Upper lobe of left lung (tissue), 6 donors: Measurements from ENCODE around the gene NAV2. TPM values are rescaled to one million over a fixed set of nuclear protein-coding genes. Genes with fewer than 3 reads are reported as not detected.

Experiments used
- ATAC-seq, 2 donors: fragments of 200-7000 bp; cut with Tn5 transposase; one replicate each; pipeline ENCODE4 v1.9.1; 2022; ENCODE audit warnings: mild to moderate bottlenecking in 2 of 2, moderate library complexity in 2 of 2; ENCODE audit not compliant: low FRiP score in 2 of 2
- DNase-seq, 2 donors: peaks; one replicate each; pipeline ENCODE4 v3.0.0-alpha.2; 2019 to 2020
- H3K27ac ChIP-seq, 4 donors: fragments of 200-600 bp; sonication (generic); one replicate each; pipeline ENCODE4 v1.5.1; 2016 to 2019
- H3K27me3 ChIP-seq, 4 donors: fragments of 200-600 bp; sonication (generic); one replicate each; pipeline ENCODE4 v1.5.1; 2017 to 2019
- H3K36me3 ChIP-seq, 4 donors: fragments of 200-600 bp; sonication (generic); one replicate each; pipeline ENCODE4 v1.5.1; 2016 to 2019
- H3K4me1 ChIP-seq, 4 donors: fragments of 200-600 bp; sonication (generic); one replicate each; pipeline ENCODE4 v1.5.1; 2018 to 2019
- H3K4me3 ChIP-seq, 4 donors: fragments of 200-600 bp; sonication (generic); one replicate each; pipeline ENCODE4 v1.5.1; 2017 to 2019; ENCODE audit warnings: mild to moderate bottlenecking in 2 of 4, moderate library complexity in 1 of 4
- H3K9me3 ChIP-seq, 4 donors: fragments of 200-600 bp; sonication (generic); one replicate each; pipeline ENCODE4 v1.5.1; 2018 to 2019
- EP300 ChIP-seq, 4 donors: sonication (generic); formaldehyde crosslinking; IDR thresholded peaks; one replicate each; pipeline ENCODE4 v1.5.1; 2017; ENCODE audit warnings: antibody characterized with exemption in 4 of 4, control low read depth in 2 of 4
- POLR2A ChIP-seq, 4 donors: fragments of 450-650 bp; IDR thresholded peaks; one replicate each; pipeline ENCODE4 v1.5.1; 2016 to 2017; ENCODE audit warnings: antibody characterized with exemption in 4 of 4, mild to moderate bottlenecking in 2 of 4
- POLR2AphosphoS5 ChIP-seq, 2 donors: sonication (generic); formaldehyde crosslinking; IDR thresholded peaks; one replicate each; pipeline ENCODE4 v1.5.1; 2017; ENCODE audit warnings: antibody characterized with exemption in 2 of 2
- WGBS, 2 donors: methylation state at CpG; one replicate each; pipeline ENCODE4 v1.1.5; 2017 to 2018; 5-methylcytosine and 5-hydroxymethylcytosine counted together
- total RNA-seq, 6 donors: library from RNA; depleted of rRNA in 4 of 6; stranded (reverse); fragments of >200 nt in 4 of 6; gene quantifications; one replicate each; pipeline versions ENCODE4 v1.1.0 to v1.2.1, GENCODE V29; 2016 to 2021
- TF ChIP-seq, protein P1 (sequence below), 6 experiments: fragments of 450-650 bp in 4 of 6; fragments of 200-600 bp in 2 of 6; sonication (generic) in 2 of 6; IDR thresholded peaks; one replicate each; pipeline ENCODE4 v1.5.1; 2016 to 2019; ENCODE audit warnings: antibody characterized with exemption in 6 of 6
- donor health status: DM: no; HTN: no; CAD: no; lungs with moderate emphysema.
- donor health status: DM: no; HTN: yes; CAD: no; lungs with severe emphysema.

The NAV2 gene
- total RNA-seq, 6 donors from 2014 or later, result 40.5 to 61.4 (median 52.3) TPM

DNA sequence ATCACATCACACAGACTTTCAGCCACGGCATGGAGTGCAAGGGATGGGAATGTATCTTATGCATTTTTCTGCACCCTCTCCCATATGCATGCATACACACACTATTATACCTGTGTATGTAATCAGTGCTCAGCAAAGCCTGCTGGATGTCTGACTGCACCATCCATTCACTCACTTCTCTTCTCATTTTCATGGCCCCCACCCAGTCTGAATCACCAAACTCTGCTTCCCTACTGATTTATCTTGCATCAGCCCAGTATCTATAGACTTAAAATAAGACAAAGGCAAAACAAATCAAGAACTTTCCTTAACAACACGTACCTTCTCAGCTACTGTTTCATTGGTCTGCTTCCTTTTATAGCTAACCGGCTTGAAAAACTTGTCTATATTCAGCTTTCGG is 426.1 kb downstream of the NAV2 start:
- DNase-seq, result no peak
- no peak for ATAC-seq
- TF ChIP-seq POLR2AphosphoS5 (IDR thresholded peaks at IDR 0.05), result no peak
- TF ChIP-seq EP300 (IDR thresholded peaks at IDR 0.05), result no peak
- TF ChIP-seq, protein P1, sequence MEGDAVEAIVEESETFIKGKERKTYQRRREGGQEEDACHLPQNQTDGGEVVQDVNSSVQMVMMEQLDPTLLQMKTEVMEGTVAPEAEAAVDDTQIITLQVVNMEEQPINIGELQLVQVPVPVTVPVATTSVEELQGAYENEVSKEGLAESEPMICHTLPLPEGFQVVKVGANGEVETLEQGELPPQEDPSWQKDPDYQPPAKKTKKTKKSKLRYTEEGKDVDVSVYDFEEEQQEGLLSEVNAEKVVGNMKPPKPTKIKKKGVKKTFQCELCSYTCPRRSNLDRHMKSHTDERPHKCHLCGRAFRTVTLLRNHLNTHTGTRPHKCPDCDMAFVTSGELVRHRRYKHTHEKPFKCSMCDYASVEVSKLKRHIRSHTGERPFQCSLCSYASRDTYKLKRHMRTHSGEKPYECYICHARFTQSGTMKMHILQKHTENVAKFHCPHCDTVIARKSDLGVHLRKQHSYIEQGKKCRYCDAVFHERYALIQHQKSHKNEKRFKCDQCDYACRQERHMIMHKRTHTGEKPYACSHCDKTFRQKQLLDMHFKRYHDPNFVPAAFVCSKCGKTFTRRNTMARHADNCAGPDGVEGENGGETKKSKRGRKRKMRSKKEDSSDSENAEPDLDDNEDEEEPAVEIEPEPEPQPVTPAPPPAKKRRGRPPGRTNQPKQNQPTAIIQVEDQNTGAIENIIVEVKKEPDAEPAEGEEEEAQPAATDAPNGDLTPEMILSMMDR (IDR thresholded peaks at IDR 0.05), result no peak
- no peak for TF ChIP-seq POLR2A (IDR thresholded peaks at IDR 0.05)

DNA sequence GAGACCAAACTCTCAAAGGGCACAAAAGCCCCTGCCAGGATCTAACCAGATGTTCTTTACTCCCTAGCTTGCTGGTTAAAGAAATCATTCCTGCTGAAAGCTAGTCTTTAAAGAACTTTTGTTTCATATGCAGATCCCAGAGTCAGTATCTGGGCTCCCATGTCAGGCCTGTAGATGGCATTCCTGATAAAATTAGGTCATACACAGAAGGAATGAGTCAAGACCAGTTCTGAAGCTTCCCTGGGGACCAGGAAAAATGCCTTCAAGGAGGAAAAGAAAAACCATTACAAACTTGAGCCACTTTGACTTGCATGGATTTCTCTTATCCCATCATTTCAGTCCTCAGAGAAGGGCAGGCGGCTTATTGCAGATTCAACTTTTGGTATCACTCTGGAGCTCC is 441.7 kb downstream of the NAV2 start:
- 76 to 93% methylated on average over 1 of the region's 1 CpG for WGBS, 2 donors
- TF ChIP-seq POLR2AphosphoS5 (IDR thresholded peaks at IDR 0.05) (no peak), POLR2A (IDR thresholded peaks at IDR 0.05) (no peak), EP300 (IDR thresholded peaks at IDR 0.05) (no peak)
- TF ChIP-seq, protein P1 (IDR thresholded peaks at IDR 0.05), result no peak
- ATAC-seq, result no peak

More for the DNA sequence above, 426.1 kb downstream of the NAV2 start:
- Histone ChIP-seq H3K4me3 (no peak overlapping the region), H3K27ac (no peak overlapping the region), H3K27me3 (no peaks in the 10 kb centered on the region), H3K4me1 (no peaks in the 10 kb centered on the region), H3K9me3 (no peaks in the 10 kb centered on the region), H3K36me3 (no peaks in the 10 kb centered on the region)
- 80 to 82% methylated on average over 4 of the region's 4 CpGs for WGBS, 2 donors

DNA sequence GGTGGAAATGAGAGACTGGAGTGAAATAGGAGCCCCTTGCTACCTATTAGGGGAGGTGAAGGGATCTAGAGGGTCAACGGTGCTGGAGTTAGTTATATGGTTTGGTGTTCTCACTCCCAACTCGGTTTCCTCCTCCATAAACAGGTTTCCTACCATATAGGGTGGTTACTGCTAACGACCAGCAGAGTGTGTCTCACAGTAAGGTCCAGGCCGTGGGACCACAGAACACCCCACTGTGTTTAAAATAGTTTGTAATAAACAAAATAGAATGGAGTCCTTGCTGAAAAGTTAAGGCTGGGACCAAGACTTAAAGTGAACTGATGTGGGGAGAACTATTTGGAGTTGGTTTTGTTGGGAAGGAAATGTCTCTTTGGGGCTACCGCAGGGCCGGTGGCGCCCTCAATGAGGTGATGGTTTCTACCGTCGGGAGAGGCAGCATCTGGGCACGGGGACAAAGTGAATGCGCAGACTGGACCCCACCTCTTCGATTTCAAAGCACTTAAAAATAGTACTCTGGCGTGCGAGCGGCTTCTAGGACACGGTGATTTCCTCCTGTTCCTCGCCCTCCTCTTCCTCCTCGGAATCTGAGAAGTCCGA is 443.1 kb downstream of the NAV2 start:
- H3K9me3 ChIP-seq, result no peaks in the 10 kb centered on the region
- H3K4me1 ChIP-seq, result peaks cover 13 to 19% (median 15%) of the 10 kb centered on the region in 4 donors
- no peak overlapping the region for H3K27ac ChIP-seq
- WGBS, 2 donors, result 8 to 9% methylated on average over 11 to 19 of the region's 19 CpGs
- H3K4me3 ChIP-seq, result peak overlapping the region in 1 of 4 donors; percentile 36
- H3K36me3 ChIP-seq, result no peaks in the 10 kb centered on the region
- ATAC-seq (no peak), DNase-seq (no peak)
- peaks cover 8 to 50% (median 33%) of the 10 kb centered on the region in 4 donors for H3K27me3 ChIP-seq
- TF ChIP-seq, protein P1 (IDR thresholded peaks at IDR 0.05), result no peak
- no peak for TF ChIP-seq EP300 (IDR thresholded peaks at IDR 0.05)

More for the DNA sequence above, 441.7 kb downstream of the NAV2 start:
- H3K4me3 ChIP-seq, result no peak overlapping the region
- no peak overlapping the region for H3K27ac ChIP-seq
- no peaks in the 10 kb centered on the region for H3K36me3 ChIP-seq
- H3K4me1 ChIP-seq, result peaks cover 13 to 18% (median 15%) of the 10 kb centered on the region in 4 donors
- DNase-seq, result no peak
- peaks cover 8 to 36% (median 26%) of the 10 kb centered on the region in 4 donors for H3K27me3 ChIP-seq
- H3K9me3 ChIP-seq, result no peaks in the 10 kb centered on the region

DNA sequence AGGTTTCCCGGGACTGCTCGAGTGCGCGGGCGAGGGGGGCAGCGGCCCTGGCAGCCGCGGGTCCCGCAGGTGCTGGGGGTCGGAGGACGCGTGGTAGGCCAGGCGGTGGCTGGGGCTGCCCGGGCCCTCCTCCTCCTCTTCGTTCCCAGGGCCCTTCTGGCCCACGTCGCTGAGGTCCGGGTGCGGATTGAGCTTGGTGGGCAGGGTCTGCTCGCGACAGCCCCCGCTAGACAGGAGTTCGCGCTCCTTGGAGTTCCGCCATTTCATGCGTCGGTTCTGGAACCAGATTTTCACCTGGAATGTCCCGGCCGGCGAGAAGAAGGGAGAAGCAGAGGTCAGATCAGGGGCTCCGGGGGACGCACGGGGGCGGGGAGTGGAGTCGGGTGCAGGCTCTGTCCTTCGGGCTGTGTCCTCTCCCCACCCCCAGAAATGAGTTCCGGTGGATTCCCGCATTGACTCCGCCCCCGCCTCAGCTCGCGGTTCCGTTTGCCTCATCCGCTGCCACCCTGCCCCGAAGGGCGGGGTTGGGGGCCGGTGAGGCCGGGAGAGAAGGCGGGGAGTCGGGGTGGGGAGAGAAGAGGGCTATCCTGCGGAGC is 443.7 kb downstream of the NAV2 start:
- Histone ChIP-seq H3K36me3 (no peaks in the 10 kb centered on the region), H3K4me1 (peaks cover 13 to 25% (median 15%) of the 10 kb centered on the region in 4 donors), H3K27ac (no peak overlapping the region), H3K9me3 (no peaks in the 10 kb centered on the region), H3K4me3 (peak overlapping the region in 3 of 4 donors; percentile 20 to 36 (median 30)), H3K27me3 (peaks cover 8 to 56% (median 36%) of the 10 kb centered on the region in 4 donors)
- DNase-seq (peak in 1 of 2 donors; percentile 79), ATAC-seq (peak in 1 of 2 donors; percentile 9)
- 8% methylated on average over 50 of the region's 51 CpGs; no CpG with 5 or more reads in 1 of the 2 donors for WGBS, 2 donors
- TF ChIP-seq, protein P1 (IDR thresholded peaks at IDR 0.05), result no peak
- no peak for TF ChIP-seq POLR2AphosphoS5 (IDR thresholded peaks at IDR 0.05)
- no peak for TF ChIP-seq POLR2A (IDR thresholded peaks at IDR 0.05)
- no peak for TF ChIP-seq EP300 (IDR thresholded peaks at IDR 0.05)
